IPS DF 19.7 (cell line): ENCODE measurements around the gene FBXL17.
"Not testable (repeated sequence)": the region's sequence is repeated elsewhere in the genome, so short reads cannot be mapped to it uniquely, and the experiment has no call there.

Experiments used
- DNase-seq: peaks from one replicate; pipeline ENCODE4 v3.0.0-alpha.2; 2013; ENCODE audit warnings: low read depth, low spot score

Gene FBXL17

GRCh38 chr5:108381954-108382783 is at the start of gene FBXL17:
Gene FBXL17, minus strand, starts transcription at chr5:108382098.
- DNase-seq: peak; percentile 95

- no peak for DNase-seq
These were observed 49.2 kb upstream of the FBXL17 start for GRCh38 chr5:108430931-108431608.

- DNase-seq: no peak
These were observed 39.8 kb upstream of the FBXL17 start for GRCh38 chr5:108421713-108422112.

- no peak for DNase-seq
These were observed 38.9 kb upstream of the FBXL17 start for GRCh38 chr5:108420755-108421154.

- no peak for DNase-seq
These were observed 38.3 kb upstream of the FBXL17 start for GRCh38 chr5:108420158-108420557.

GRCh38 chr5:108418197-108418596 is 36.3 kb upstream of the FBXL17 start:
- no peak for DNase-seq

- DNase-seq: no peak
These were observed 35.3 kb upstream of the FBXL17 start for GRCh38 chr5:108417166-108417670.

GRCh38 chr5:108415726-108416125 is 33.8 kb upstream of the FBXL17 start:
- DNase-seq: no peak

GRCh38 chr5:108409786-108410185 is 27.9 kb upstream of the FBXL17 start:
- no peak for DNase-seq

- not testable (repeated sequence) for DNase-seq
These were observed 23.3 kb upstream of the FBXL17 start for GRCh38 chr5:108405201-108405600.

GRCh38 chr5:108398964-108399363 is 17.1 kb upstream of the FBXL17 start:
- no peak for DNase-seq

- not testable (repeated sequence) for DNase-seq
These were observed 14.9 kb upstream of the FBXL17 start for GRCh38 chr5:108396837-108397236.

GRCh38 chr5:108387758-108388157 is 5.9 kb upstream of the FBXL17 start:
- no peak for DNase-seq

GRCh38 chr5:108386345-108387061 is 4.6 kb upstream of the FBXL17 start:
- no peak for DNase-seq

- no peak for DNase-seq
These were observed 2.8 kb upstream of the FBXL17 start for GRCh38 chr5:108384741-108385140.

GRCh38 chr5:108382784-108383330 is 959 bp upstream of the FBXL17 start:
- no peak for DNase-seq

- no peak for DNase-seq
These were observed 446 bp downstream of the FBXL17 start for GRCh38 chr5:108381350-108381953.

- DNase-seq: no peak
These were observed 1.2 kb downstream of the FBXL17 start for GRCh38 chr5:108380531-108381349.

- DNase-seq: no peak
These were observed 2.0 kb downstream of the FBXL17 start for GRCh38 chr5:108379722-108380530.

- DNase-seq: no peak
These were observed 6.1 kb downstream of the FBXL17 start for GRCh38 chr5:108375768-108376167.
